GM20000 (cell line): ENCODE measurements around the gene CFL1.

ENCODE experiments used
- DNase-seq: peaks from one replicate; pipeline ENCODE4 v3.0.0; 2012; ENCODE audit warnings: low spot score
- CTCF ChIP-seq: IDR thresholded peaks from 2 replicates; pipeline ENCODE4 v1.5.1; 2012; ENCODE audit warnings: mild to moderate bottlenecking, control low read depth; ENCODE audit errors: extremely low read depth, missing control alignments

CFL1 gene

GRCh38 chr11:65857853-65858680, at the start of gene CFL1:
TSS of gene CFL1 (minus strand) at chr11:65858180. CDS start at chr11:65858099, 81 bp downstream.
- TF ChIP-seq CTCF = no peak
- DNase-seq = peak; percentile 94

- DNase-seq = no peak
- TF ChIP-seq CTCF = no peak
Measured at GRCh38 chr11:65906602-65907001, 48.6 kb upstream of the CFL1 start.

GRCh38 chr11:65903715-65904114, 45.7 kb upstream of the CFL1 start:
- no peak for TF ChIP-seq CTCF

GRCh38 chr11:65903068-65903481, 45.1 kb upstream of the CFL1 start:
- DNase-seq = no peak
- no peak for TF ChIP-seq CTCF

More at GRCh38 chr11:65903715-65904114, 45.7 kb upstream of the CFL1 start:
- no peak for DNase-seq

- no peak for DNase-seq
- no peak for TF ChIP-seq CTCF
Measured at GRCh38 chr11:65900899-65901180, 42.9 kb upstream of the CFL1 start.

GRCh38 chr11:65900125-65900898, 42.3 kb upstream of the CFL1 start, which contains the start of gene FOSL1:
TSS of gene FOSL1 (minus strand) at chr11:65900388. CDS start at chr11:65900339, 49 bp downstream.
- TF ChIP-seq CTCF = no peak
- peak; percentile 93 for DNase-seq
